SU-DHL-6 (cell line): ENCODE results near the gene EDRF1.

Source experiments
- CTCF ChIP-seq: fragments of 200-600 bp; sonication (generic); IDR thresholded peaks from one replicate; pipeline ENCODE4 v1.5.1; 2017; ENCODE audit warnings: antibody characterized with exemption, mild to moderate bottlenecking, low read length, moderate library complexity; ENCODE audit not compliant: insufficient read depth, poor library complexity, severe bottlenecking
- EZH2phosphoT487 ChIP-seq: fragments of 200-600 bp; sonication (generic), shearing (Covaris generic); conservative IDR thresholded peaks from 2 replicates; pipeline ENCODE4 v1.6.1; 2018; ENCODE audit warnings: mild to moderate bottlenecking, antibody characterized with exemption, low read length, moderate library complexity, mixed read lengths

- TF ChIP-seq CTCF (no peak), EZH2phosphoT487 (no peak)
These were observed 1.5 kb downstream of the EDRF1 start for GRCh38 chr10:125721035-125721434.
